Astrocyte (in vitro differentiated cells and primary cell): ENCODE data around the gene ZNF526. TPM values are rescaled to one million over a fixed set of nuclear protein-coding genes. Genes with fewer than 3 reads are reported as not detected.

Experiments used
- DNase-seq: peaks from one replicate; pipeline ENCODE4 v3.0.0-alpha.2; 2010; ENCODE audit warnings: low read depth
- FAIRE-seq: peaks from 2 replicates; lab custom pipeline; 2011; peaks lifted over from hg19 to GRCh38; lab: Jason Lieb, UNC
- H2AFZ ChIP-seq: 2 replicates; pipeline ENCODE4 v1.6.0; 2012; ENCODE audit warnings: low read depth, low read length, inconsistent platforms
- H3K27ac ChIP-seq: 2 replicates; pipeline ENCODE4 v1.5.1; 2011; ENCODE audit warnings: low read depth, low read length, inconsistent platforms
- H3K27me3 ChIP-seq: 2 replicates; pipeline ENCODE4 v1.6.0; 2011; ENCODE audit warnings: low read length, inconsistent platforms; ENCODE audit not compliant: insufficient read depth
- H3K36me3 ChIP-seq: 2 replicates; pipeline ENCODE4 v1.5.1; 2011; ENCODE audit warnings: low read length, inconsistent platforms; ENCODE audit not compliant: insufficient read depth
- H3K4me1 ChIP-seq: 2 replicates; pipeline ENCODE4 v1.5.1; 2011; ENCODE audit warnings: low read length, inconsistent platforms; ENCODE audit not compliant: insufficient read depth
- H3K4me2 ChIP-seq: 2 replicates; pipeline ENCODE4 v1.6.0; 2012; ENCODE audit warnings: low read length, inconsistent platforms
- H3K4me3 ChIP-seq: 2 replicates; pipeline ENCODE4 v1.5.1; 2011; ENCODE audit warnings: low read depth, mild to moderate bottlenecking, low read length, inconsistent platforms; ENCODE audit not compliant: insufficient read depth
- H3K79me2 ChIP-seq: 2 replicates; pipeline ENCODE4 v1.6.0; 2012; ENCODE audit warnings: mild to moderate bottlenecking, low read length, inconsistent platforms; ENCODE audit not compliant: insufficient read depth
- H3K9ac ChIP-seq: 2 replicates; pipeline ENCODE4 v1.6.0; 2012; ENCODE audit warnings: mild to moderate bottlenecking, low read length, inconsistent platforms
- H3K9me3 ChIP-seq: 2 replicates; pipeline ENCODE4 v1.5.1; 2012; ENCODE audit warnings: low read depth, mild to moderate bottlenecking, low read length, inconsistent platforms; ENCODE audit not compliant: insufficient read depth
- H4K20me1 ChIP-seq: 2 replicates; pipeline ENCODE4 v1.6.0; 2012; ENCODE audit warnings: low read length, inconsistent platforms; ENCODE audit not compliant: insufficient read depth
- H3K27ac Mint-ChIP-seq: one replicate; pipeline ENCODE4 v1.8.0; 2021; ENCODE audit warnings: mild to moderate bottlenecking, mixed read lengths; ENCODE audit not compliant: unreplicated experiment
- H3K27me3 Mint-ChIP-seq: one replicate; pipeline ENCODE4 v1.8.0; 2021; ENCODE audit warnings: low read depth, mixed read lengths; ENCODE audit not compliant: unreplicated experiment
- H3K36me3 Mint-ChIP-seq: one replicate; pipeline ENCODE4 v1.8.0; 2021; ENCODE audit warnings: low read depth, mixed read lengths; ENCODE audit not compliant: unreplicated experiment
- H3K4me1 Mint-ChIP-seq: one replicate; pipeline ENCODE4 v1.8.0; 2021; ENCODE audit warnings: low read depth, mixed read lengths; ENCODE audit not compliant: unreplicated experiment
- H3K4me3 Mint-ChIP-seq: one replicate; pipeline ENCODE4 v1.8.0; 2021; ENCODE audit warnings: mild to moderate bottlenecking, moderate library complexity, mixed read lengths; ENCODE audit not compliant: unreplicated experiment
- H3K9me3 Mint-ChIP-seq: one replicate; pipeline ENCODE4 v1.8.0; 2021; ENCODE audit warnings: mild to moderate bottlenecking, mixed read lengths; ENCODE audit not compliant: unreplicated experiment
- EZH2 ChIP-seq: IDR thresholded peaks from 2 replicates; pipeline ENCODE4 v1.6.1; 2012; ENCODE audit warnings: mild to moderate bottlenecking, low read length, inconsistent platforms; ENCODE audit not compliant: insufficient read depth
- total RNA-seq: library from RNA; stranded (reverse); gene quantifications from 2 replicates; pipeline ENCODE4 v1.2.1, GENCODE V29; 2021
- TF ChIP-seq, protein P1 (sequence below): IDR thresholded peaks from 2 replicates; pipeline ENCODE4 v1.5.1; 2011; ENCODE audit warnings: low read depth, mild to moderate bottlenecking, inconsistent platforms, low read length, moderate library complexity; ENCODE audit not compliant: insufficient read depth

Gene ZNF526
- total RNA-seq, 1 donor from 2014 or later, result 20.2 TPM

- H3K9me3 Mint-ChIP-seq, result no peaks in the 10 kb centered on the region
- Histone ChIP-seq H2AFZ (no peak overlapping the region), H4K20me1 (peaks cover 80% of the 10 kb centered on the region), H3K4me1 (no peaks in the 10 kb centered on the region), H3K27me3 (no peaks in the 10 kb centered on the region), H3K4me3 (no peak overlapping the region), H3K4me2 (no peak overlapping the region), H3K27ac (no peak overlapping the region), H3K79me2 (peaks cover 51% of the 10 kb centered on the region), H3K9ac (no peak overlapping the region), H3K9me3 (no peaks in the 10 kb centered on the region), H3K36me3 (peaks cover 39% of the 10 kb centered on the region)
- peaks cover 7% of the 10 kb centered on the region for H3K4me1 Mint-ChIP-seq
- FAIRE-seq (no peak), DNase-seq (no peak)
- no peaks in the 10 kb centered on the region for H3K27me3 Mint-ChIP-seq
- H3K27ac Mint-ChIP-seq, result peak overlapping the region; percentile 81
- peaks cover 34% of the 10 kb centered on the region for H3K36me3 Mint-ChIP-seq
- TF ChIP-seq, protein P1, sequence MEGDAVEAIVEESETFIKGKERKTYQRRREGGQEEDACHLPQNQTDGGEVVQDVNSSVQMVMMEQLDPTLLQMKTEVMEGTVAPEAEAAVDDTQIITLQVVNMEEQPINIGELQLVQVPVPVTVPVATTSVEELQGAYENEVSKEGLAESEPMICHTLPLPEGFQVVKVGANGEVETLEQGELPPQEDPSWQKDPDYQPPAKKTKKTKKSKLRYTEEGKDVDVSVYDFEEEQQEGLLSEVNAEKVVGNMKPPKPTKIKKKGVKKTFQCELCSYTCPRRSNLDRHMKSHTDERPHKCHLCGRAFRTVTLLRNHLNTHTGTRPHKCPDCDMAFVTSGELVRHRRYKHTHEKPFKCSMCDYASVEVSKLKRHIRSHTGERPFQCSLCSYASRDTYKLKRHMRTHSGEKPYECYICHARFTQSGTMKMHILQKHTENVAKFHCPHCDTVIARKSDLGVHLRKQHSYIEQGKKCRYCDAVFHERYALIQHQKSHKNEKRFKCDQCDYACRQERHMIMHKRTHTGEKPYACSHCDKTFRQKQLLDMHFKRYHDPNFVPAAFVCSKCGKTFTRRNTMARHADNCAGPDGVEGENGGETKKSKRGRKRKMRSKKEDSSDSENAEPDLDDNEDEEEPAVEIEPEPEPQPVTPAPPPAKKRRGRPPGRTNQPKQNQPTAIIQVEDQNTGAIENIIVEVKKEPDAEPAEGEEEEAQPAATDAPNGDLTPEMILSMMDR, result no peak
- no peak for TF ChIP-seq EZH2
- H3K4me3 Mint-ChIP-seq, result no peak overlapping the region
Observed at GRCh38 chr19:42233106-42233505, 13.0 kb downstream of the ZNF526 start.

- H3K4me3 Mint-ChIP-seq, result no peak overlapping the region
- no peak for TF ChIP-seq EZH2
- TF ChIP-seq, protein P1, result no peak
- H3K27ac Mint-ChIP-seq, result no peak overlapping the region
- Histone ChIP-seq H3K79me2 (peaks cover 51% of the 10 kb centered on the region), H3K27ac (no peak overlapping the region), H3K36me3 (peaks cover 37% of the 10 kb centered on the region), H3K9ac (no peak overlapping the region), H3K4me3 (no peak overlapping the region), H4K20me1 (peaks cover 74% of the 10 kb centered on the region), H3K9me3 (no peaks in the 10 kb centered on the region), H3K4me2 (no peak overlapping the region), H3K4me1 (no peaks in the 10 kb centered on the region), H2AFZ (no peak overlapping the region), H3K27me3 (no peaks in the 10 kb centered on the region)
- H3K9me3 Mint-ChIP-seq, result no peaks in the 10 kb centered on the region
- DNase-seq (no peak), FAIRE-seq (no peak)
- peaks cover 7% of the 10 kb centered on the region for H3K4me1 Mint-ChIP-seq
- H3K27me3 Mint-ChIP-seq, result no peaks in the 10 kb centered on the region
- peaks cover 32% of the 10 kb centered on the region for H3K36me3 Mint-ChIP-seq
Observed at GRCh38 chr19:42233678-42234292, 13.7 kb downstream of the ZNF526 start.

GRCh38 chr19:42234364-42234763 is 14.3 kb downstream of the ZNF526 start:
- peaks cover 37% of the 10 kb centered on the region for H3K36me3 ChIP-seq

More at GRCh38 chr19:42234364-42234763, 14.3 kb downstream of the ZNF526 start:
- H3K4me2 ChIP-seq, result no peak overlapping the region
- H4K20me1 ChIP-seq, result peaks cover 74% of the 10 kb centered on the region
- no peaks in the 10 kb centered on the region for H3K4me1 ChIP-seq
- no peak overlapping the region for H3K9ac ChIP-seq
- no peak overlapping the region for H3K27ac ChIP-seq
- FAIRE-seq, result no peak
- no peaks in the 10 kb centered on the region for H3K9me3 ChIP-seq
- no peaks in the 10 kb centered on the region for H3K27me3 ChIP-seq
- no peak overlapping the region for H3K4me3 ChIP-seq
- H3K27ac Mint-ChIP-seq, result no peak overlapping the region
- no peak for TF ChIP-seq EZH2
- TF ChIP-seq, protein P1, result no peak
- no peaks in the 10 kb centered on the region for H3K9me3 Mint-ChIP-seq
- no peak overlapping the region for H3K4me3 Mint-ChIP-seq
- peaks cover 51% of the 10 kb centered on the region for H3K79me2 ChIP-seq
- H2AFZ ChIP-seq, result no peak overlapping the region
- peaks cover 33% of the 10 kb centered on the region for H3K36me3 Mint-ChIP-seq
- H3K4me1 Mint-ChIP-seq, result peaks cover 8% of the 10 kb centered on the region
- no peaks in the 10 kb centered on the region for H3K27me3 Mint-ChIP-seq
- DNase-seq, result no peak
